Measurements from ENCODE around the gene C18orf32.
"Not testable (repeated sequence)": the region's sequence is repeated elsewhere in the genome, so short reads cannot be mapped to it uniquely, and the experiment has no call there.

The C18orf32 gene

DNA sequence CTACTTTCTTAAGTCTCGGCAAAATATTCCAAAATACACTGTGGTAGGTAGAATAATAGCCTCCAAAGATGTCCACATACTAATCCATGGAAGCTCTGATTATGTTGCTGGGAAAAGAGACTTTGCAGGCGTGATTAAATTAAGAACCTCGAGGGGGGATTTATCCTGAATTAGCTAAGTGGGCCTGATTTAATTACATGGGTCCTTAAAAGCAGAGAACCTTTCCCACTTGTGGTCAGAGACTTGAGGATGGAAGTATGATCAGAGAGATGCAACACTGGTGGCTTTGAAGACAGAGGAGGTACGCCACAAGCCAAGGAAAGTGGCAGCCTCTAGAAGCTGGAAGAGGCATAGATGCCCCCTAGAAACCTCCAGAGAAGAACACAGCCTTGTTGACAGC, 29.4 kb downstream of the C18orf32 start:
- Histone ChIP-seq H3K27me3 (no peaks in the 10 kb centered on the region), H4K20me1 (peaks cover 38% of the 10 kb centered on the region), H3K9ac (no peak overlapping the region), H3K9me3 (peaks cover 25% of the 10 kb centered on the region), H3K4me2 (no peak overlapping the region), H3K27ac (no peak overlapping the region), H3K4me1 (peaks cover 33% of the 10 kb centered on the region), H3K4me3 (no peak overlapping the region), H3K36me3 (peaks cover 22% of the 10 kb centered on the region)
- no peak for TF ChIP-seq Cebpa-rat (IDR thresholded peaks at IDR 0.05)

GRCh38 chr18:49456794-49457193, 30.2 kb downstream of the C18orf32 start:
- no peak overlapping the region for H3K4me2 ChIP-seq
- no peak for TF ChIP-seq Cebpa-rat (IDR thresholded peaks at IDR 0.05)

DNA sequence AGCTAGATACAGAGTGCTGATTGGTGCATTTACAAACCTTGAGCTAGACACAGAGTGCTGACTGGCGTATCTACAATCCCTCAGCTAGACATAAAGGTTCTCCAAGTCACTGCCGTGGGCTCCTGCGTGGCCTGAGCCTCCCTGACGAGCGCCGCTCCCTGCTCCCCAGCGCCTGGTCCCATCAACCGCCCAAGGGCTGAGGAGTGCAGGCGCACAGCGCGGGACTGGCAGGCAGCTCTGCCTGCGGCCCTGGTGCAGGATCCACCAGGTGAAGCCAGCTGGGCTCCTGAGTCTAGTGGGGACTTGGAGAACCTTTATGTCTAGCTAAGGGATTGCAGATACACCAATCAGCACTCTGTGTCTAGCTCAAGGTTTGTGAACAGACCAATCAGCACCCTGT, 34.5 kb downstream of the C18orf32 start:
- Histone ChIP-seq H3K9me3 (peaks cover 70% of the 10 kb centered on the region), H4K20me1 (peaks cover 27% of the 10 kb centered on the region), H3K36me3 (peaks cover 63% of the 10 kb centered on the region)
- H3K4me2 ChIP-seq, H3K27ac ChIP-seq, H3K27me3 ChIP-seq, H3K4me1 ChIP-seq, H3K4me3 ChIP-seq, H3K9ac ChIP-seq: not testable (repeated sequence)

More at GRCh38 chr18:49456794-49457193, 30.2 kb downstream of the C18orf32 start:
- Histone ChIP-seq H3K4me3 (no peak overlapping the region), H3K36me3 (peaks cover 30% of the 10 kb centered on the region), H4K20me1 (peaks cover 39% of the 10 kb centered on the region), H3K9me3 (peaks cover 33% of the 10 kb centered on the region), H3K27me3 (no peaks in the 10 kb centered on the region), H3K9ac (no peak overlapping the region), H3K27ac (no peak overlapping the region), H3K4me1 (peaks cover 33% of the 10 kb centered on the region)

GRCh38 chr18:49447810-49448745, 39.0 kb downstream of the C18orf32 start:
- H3K27me3 ChIP-seq: no peaks in the 10 kb centered on the region
- H3K27ac ChIP-seq: no peak overlapping the region
- peaks cover 26% of the 10 kb centered on the region; the same call in 1 of the 2 replicates for H4K20me1 ChIP-seq

GRCh38 chr18:49446481-49446880, 40.6 kb downstream of the C18orf32 start:
- no peak for TF ChIP-seq Cebpa-rat (IDR thresholded peaks at IDR 0.05)
- no peak overlapping the region for H3K9ac ChIP-seq
- no peaks in the 10 kb centered on the region for H3K4me1 ChIP-seq
- no peak overlapping the region for H3K4me2 ChIP-seq
- H3K27me3 ChIP-seq: no peaks in the 10 kb centered on the region
- H3K27ac ChIP-seq: no peak overlapping the region
- peaks cover 55% of the 10 kb centered on the region for H3K36me3 ChIP-seq
- peaks cover 38% of the 10 kb centered on the region; the same call in 1 of the 2 replicates for H4K20me1 ChIP-seq
- H3K9me3 ChIP-seq: peaks cover 69% of the 10 kb centered on the region
- H3K4me3 ChIP-seq: no peak overlapping the region

More at GRCh38 chr18:49447810-49448745, 39.0 kb downstream of the C18orf32 start:
- TF ChIP-seq Cebpa-rat (IDR thresholded peaks at IDR 0.05): no peak
- Histone ChIP-seq H3K4me1 (no peaks in the 10 kb centered on the region), H3K4me3 (no peak overlapping the region), H3K9me3 (peaks cover 75% of the 10 kb centered on the region), H3K36me3 (peaks cover 63% of the 10 kb centered on the region), H3K9ac (no peak overlapping the region), H3K4me2 (no peak overlapping the region)

GRCh38 chr18:49444581-49444980, 42.5 kb downstream of the C18orf32 start:
- Histone ChIP-seq H3K27ac (no peak overlapping the region), H3K4me2 (no peak overlapping the region), H3K4me3 (no peak overlapping the region), H3K27me3 (no peaks in the 10 kb centered on the region), H3K9me3 (peaks cover 56% of the 10 kb centered on the region), H3K4me1 (no peaks in the 10 kb centered on the region), H3K9ac (no peak overlapping the region), H4K20me1 (peaks cover 35% of the 10 kb centered on the region; the same call in 1 of the 2 replicates), H3K36me3 (peaks cover 47% of the 10 kb centered on the region)
- no peak for TF ChIP-seq Cebpa-rat (IDR thresholded peaks at IDR 0.05)

GRCh38 chr18:49443837-49444236, 43.2 kb downstream of the C18orf32 start:
- TF ChIP-seq Cebpa-rat (IDR thresholded peaks at IDR 0.05): no peak
- H3K36me3 ChIP-seq: peaks cover 40% of the 10 kb centered on the region

GRCh38 chr18:49441338-49441938, 45.6 kb downstream of the C18orf32 start:
- Histone ChIP-seq H3K4me2 (no peak overlapping the region), H3K36me3 (peaks cover 16% of the 10 kb centered on the region), H4K20me1 (peaks cover 60% of the 10 kb centered on the region), H3K9me3 (peaks cover 25% of the 10 kb centered on the region), H3K4me3 (no peak overlapping the region), H3K4me1 (no peaks in the 10 kb centered on the region), H3K27me3 (no peaks in the 10 kb centered on the region), H3K9ac (no peak overlapping the region), H3K27ac (no peak overlapping the region)
- TF ChIP-seq Cebpa-rat (IDR thresholded peaks at IDR 0.05): no peak

More at GRCh38 chr18:49443837-49444236, 43.2 kb downstream of the C18orf32 start:
- Histone ChIP-seq H3K27me3 (no peaks in the 10 kb centered on the region), H3K4me1 (no peaks in the 10 kb centered on the region), H3K9ac (no peak overlapping the region), H4K20me1 (peaks cover 43% of the 10 kb centered on the region), H3K4me3 (no peak overlapping the region), H3K4me2 (no peak overlapping the region), H3K9me3 (peaks cover 49% of the 10 kb centered on the region), H3K27ac (no peak overlapping the region)

- no peaks in the 10 kb centered on the region for H3K9me3 ChIP-seq
- H3K4me3 ChIP-seq: no peak overlapping the region
- H4K20me1 ChIP-seq: peaks cover 34% of the 10 kb centered on the region
- H3K9ac ChIP-seq: no peak overlapping the region
- no peak overlapping the region for H3K27ac ChIP-seq
- no peak for TF ChIP-seq Cebpa-rat (IDR thresholded peaks at IDR 0.05)
- H3K36me3 ChIP-seq: 0 out of 2 replicates have a peak, but pooled peaks cover 5% of the 10 kb centered on the region
- no peak overlapping the region for H3K4me2 ChIP-seq
- H3K4me1 ChIP-seq: no peaks in the 10 kb centered on the region
- no peaks in the 10 kb centered on the region for H3K27me3 ChIP-seq
Observed at GRCh38 chr18:49435170-49435569, 51.9 kb downstream of the C18orf32 start.

DNA sequence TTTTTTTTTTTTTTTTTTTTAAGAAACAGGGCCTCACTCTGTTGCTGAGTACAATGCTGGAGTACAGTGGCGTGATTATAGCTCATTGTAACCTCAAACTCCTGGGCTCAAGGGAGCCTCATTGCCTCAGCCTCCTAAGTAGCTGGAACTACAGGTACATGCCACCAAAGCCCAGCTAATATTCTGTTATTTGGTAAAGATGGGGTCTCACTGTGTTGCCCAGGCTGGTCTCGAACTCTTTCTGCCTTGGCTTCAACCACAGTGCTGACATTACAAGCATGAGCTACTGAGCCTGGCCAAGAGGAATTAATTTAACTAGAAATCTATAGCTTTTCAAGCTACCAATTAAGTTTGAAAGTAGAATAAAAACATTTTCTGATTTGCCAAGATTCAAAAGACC, 54.4 kb downstream of the C18orf32 start:
- H3K9ac ChIP-seq: no peak overlapping the region
- H3K9me3 ChIP-seq: peaks cover 3% of the 10 kb centered on the region; the same call in 1 of the 2 replicates
- peaks cover 30% of the 10 kb centered on the region for H3K36me3 ChIP-seq
- no peak for TF ChIP-seq Cebpa-rat (IDR thresholded peaks at IDR 0.05)
- peaks cover 12% of the 10 kb centered on the region; the same call in 1 of the 2 replicates for H4K20me1 ChIP-seq
- H3K27me3 ChIP-seq: no peaks in the 10 kb centered on the region
- H3K4me2 ChIP-seq: no peak overlapping the region
- H3K4me3 ChIP-seq: no peak overlapping the region
- no peak overlapping the region for H3K27ac ChIP-seq
- no peaks in the 10 kb centered on the region for H3K4me1 ChIP-seq
